ENCODE results near the gene SEC23A.
A peak's percentile ranks its signal among the peaks of the same experiment; 100 is the strongest.

The SEC23A gene

DNA sequence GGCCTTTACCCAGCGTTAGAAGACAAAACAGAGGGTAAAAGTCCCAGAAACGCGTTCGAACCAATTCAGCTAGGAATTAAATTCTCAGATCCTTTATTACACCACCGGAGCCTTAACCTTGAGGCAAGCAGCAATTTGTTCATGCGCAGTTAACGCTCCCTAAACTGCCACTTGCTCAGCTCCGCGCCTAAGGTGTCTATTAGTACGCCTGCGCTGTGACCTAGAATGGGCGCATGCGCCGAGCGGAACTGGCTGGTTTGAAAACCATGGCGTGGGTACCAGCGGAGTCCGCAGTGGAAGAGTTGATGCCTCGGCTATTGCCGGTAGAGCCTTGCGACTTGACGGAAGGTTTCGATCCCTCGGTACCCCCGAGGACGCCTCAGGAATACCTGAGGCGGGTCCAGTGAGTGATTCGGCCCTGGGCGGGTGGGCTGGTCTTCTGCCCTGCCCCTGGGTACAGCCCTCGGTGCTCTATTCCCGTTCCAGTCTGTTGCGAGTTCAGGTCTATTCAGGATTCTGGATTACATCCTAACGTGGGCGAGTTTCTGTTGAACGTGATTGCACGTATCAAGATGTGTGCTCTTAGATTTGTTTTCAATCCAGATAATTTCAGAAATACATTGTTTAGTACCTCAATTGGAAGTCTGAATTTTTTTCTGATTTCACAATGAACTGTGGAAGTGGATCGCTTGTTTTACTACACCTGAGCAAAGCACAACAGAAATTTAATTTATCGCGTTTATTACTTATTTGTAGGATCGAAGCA is 11.2 kb upstream of the SEC23A start, which contains the start of gene GEMIN2:
Gene GEMIN2, plus strand, starts transcription at position 251 of the 766 bp plus-strand sequence. Its CDS starts 16 bp downstream, at position 267.
- H4K20me1 ChIP-seq (ENCODE audit: insufficient read depth, low read length, poor library complexity, severe bottlenecking): no peaks in the 10 kb centered on the region
- peaks cover 19% of the 10 kb centered on the region for H3K4me1 ChIP-seq (ENCODE audit: insufficient read depth, low read length, poor library complexity, severe bottlenecking)
- TF ChIP-seq, protein P1, sequence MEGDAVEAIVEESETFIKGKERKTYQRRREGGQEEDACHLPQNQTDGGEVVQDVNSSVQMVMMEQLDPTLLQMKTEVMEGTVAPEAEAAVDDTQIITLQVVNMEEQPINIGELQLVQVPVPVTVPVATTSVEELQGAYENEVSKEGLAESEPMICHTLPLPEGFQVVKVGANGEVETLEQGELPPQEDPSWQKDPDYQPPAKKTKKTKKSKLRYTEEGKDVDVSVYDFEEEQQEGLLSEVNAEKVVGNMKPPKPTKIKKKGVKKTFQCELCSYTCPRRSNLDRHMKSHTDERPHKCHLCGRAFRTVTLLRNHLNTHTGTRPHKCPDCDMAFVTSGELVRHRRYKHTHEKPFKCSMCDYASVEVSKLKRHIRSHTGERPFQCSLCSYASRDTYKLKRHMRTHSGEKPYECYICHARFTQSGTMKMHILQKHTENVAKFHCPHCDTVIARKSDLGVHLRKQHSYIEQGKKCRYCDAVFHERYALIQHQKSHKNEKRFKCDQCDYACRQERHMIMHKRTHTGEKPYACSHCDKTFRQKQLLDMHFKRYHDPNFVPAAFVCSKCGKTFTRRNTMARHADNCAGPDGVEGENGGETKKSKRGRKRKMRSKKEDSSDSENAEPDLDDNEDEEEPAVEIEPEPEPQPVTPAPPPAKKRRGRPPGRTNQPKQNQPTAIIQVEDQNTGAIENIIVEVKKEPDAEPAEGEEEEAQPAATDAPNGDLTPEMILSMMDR (conservative IDR thresholded peaks at IDR 0.05; ENCODE audit: low read length): no peak
- no peak for TF ChIP-seq EZH2phosphoT487 (IDR thresholded peaks at IDR 0.05; ENCODE audit: borderline replicate concordance)
- H3K79me2 ChIP-seq (ENCODE audit: insufficient read depth, low read length): peaks cover 25% of the 10 kb centered on the region
- H3K9me3 ChIP-seq (ENCODE audit: insufficient read depth, low read depth, low read length): no peaks in the 10 kb centered on the region
- H3K4me2 ChIP-seq (ENCODE audit: low read depth, low read length, poor library complexity, severe bottlenecking): peak within 1 kb of the TSS; percentile 91
- peaks cover 7% of the 10 kb centered on the region for H3K27me3 ChIP-seq (ENCODE audit: insufficient read depth, low read length, poor library complexity, severe bottlenecking)
- H2AFZ ChIP-seq (ENCODE audit: low read length): peak within 1 kb of the TSS; percentile 85
- H3F3A ChIP-seq (ENCODE audit: low read depth): no peaks in the 10 kb centered on the region
- H3K36me3 ChIP-seq (ENCODE audit: insufficient read depth, low read length): no peaks in the 10 kb centered on the region; the same call in 1 of the 2 replicates
- H3K9me2 ChIP-seq (replicated peaks; ENCODE audit: low read depth, low read length): no peaks in the 10 kb centered on the region
- H3K9ac ChIP-seq (ENCODE audit: low read depth, low read length, poor library complexity, severe bottlenecking): peak within 1 kb of the TSS; percentile 79
- H3K4me3 ChIP-seq (ENCODE audit: low read length, poor library complexity, severe bottlenecking): peak within 1 kb of the TSS; percentile 84

DNA sequence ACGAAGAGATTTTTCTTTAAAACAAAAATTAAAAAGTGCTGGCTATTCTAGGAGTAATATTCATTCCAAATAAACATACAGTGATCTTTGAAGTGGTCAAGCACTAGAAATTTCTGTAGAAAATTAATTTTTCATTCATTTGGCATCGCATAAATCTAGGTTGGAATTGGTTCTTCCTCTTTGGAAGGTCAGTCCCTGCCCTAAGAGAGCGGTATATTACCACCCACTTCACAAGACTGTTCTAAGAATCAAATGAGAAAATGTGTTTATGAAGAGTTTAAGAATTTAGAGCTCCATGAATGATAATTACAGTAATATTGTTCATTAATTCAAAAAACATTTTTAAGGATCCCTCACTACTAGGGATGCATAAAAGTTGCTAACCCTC is 10.6 kb upstream of the SEC23A start:
- TF ChIP-seq, protein P1 (conservative IDR thresholded peaks at IDR 0.05; ENCODE audit: low read length): no peak
- TF ChIP-seq EZH2phosphoT487 (IDR thresholded peaks at IDR 0.05; ENCODE audit: borderline replicate concordance): no peak
- Histone ChIP-seq H3F3A (ENCODE audit: low read depth) (no peaks in the 10 kb centered on the region), H3K4me1 (ENCODE audit: insufficient read depth, low read length, poor library complexity, severe bottlenecking) (peaks cover 19% of the 10 kb centered on the region), H4K20me1 (ENCODE audit: insufficient read depth, low read length, poor library complexity, severe bottlenecking) (no peaks in the 10 kb centered on the region), H3K79me2 (ENCODE audit: insufficient read depth, low read length) (peaks cover 25% of the 10 kb centered on the region), H3K4me3 (ENCODE audit: low read length, poor library complexity, severe bottlenecking) (peak overlapping the region; percentile 84), H3K27me3 (ENCODE audit: insufficient read depth, low read length, poor library complexity, severe bottlenecking) (peaks cover 7% of the 10 kb centered on the region), H3K9me2 (replicated peaks; ENCODE audit: low read depth, low read length) (no peaks in the 10 kb centered on the region), H3K4me2 (ENCODE audit: low read depth, low read length, poor library complexity, severe bottlenecking) (peak overlapping the region; percentile 91), H3K9ac (ENCODE audit: low read depth, low read length, poor library complexity, severe bottlenecking) (peak overlapping the region; percentile 79), H3K9me3 (ENCODE audit: insufficient read depth, low read depth, low read length) (no peaks in the 10 kb centered on the region), H3K36me3 (ENCODE audit: insufficient read depth, low read length) (no peaks in the 10 kb centered on the region), H2AFZ (ENCODE audit: low read length) (peak overlapping the region; percentile 85)

DNA sequence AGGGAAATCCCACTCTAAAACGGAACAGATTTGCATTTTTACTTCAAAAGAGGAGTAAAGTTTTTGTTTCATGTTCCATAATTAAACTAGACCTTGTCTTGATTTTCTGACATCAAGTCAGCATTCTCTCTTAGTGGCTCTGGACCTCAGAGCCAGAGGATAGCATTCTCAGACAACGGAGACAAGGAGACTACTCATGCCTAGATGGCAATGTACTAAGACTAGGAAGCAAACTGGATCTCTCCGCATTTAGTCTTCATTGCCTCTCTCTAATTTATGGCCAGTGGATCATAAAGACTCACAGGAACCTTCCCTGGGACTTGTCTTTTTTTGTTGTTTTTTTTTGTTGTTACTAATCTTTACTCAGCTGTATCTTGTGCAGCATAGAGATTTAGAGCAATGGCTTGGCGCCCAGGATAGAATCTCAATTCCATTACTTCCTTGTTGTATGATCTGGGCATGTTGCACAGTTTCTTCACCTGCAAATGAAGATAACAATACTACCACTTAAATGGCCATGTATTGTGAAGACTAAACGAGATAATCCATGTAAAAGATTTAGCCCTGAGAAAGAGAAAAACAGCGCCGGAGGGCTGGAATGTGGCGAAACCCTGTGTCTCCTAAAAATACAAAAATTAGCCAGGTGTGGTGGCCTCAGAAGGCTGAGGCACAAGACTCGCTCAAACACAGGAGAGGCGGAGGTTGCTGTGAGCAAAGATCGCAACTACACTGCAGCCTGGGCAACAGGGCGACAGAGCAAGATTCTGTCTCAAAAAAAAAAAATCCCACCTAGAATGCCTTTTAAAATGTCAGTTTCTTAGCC is 7.1 kb upstream of the SEC23A start:
- H3K4me2 ChIP-seq (ENCODE audit: low read depth, low read length, poor library complexity, severe bottlenecking): no peak overlapping the region
- no peak overlapping the region for H3K4me3 ChIP-seq (ENCODE audit: low read length, poor library complexity, severe bottlenecking)
- no peak overlapping the region for H2AFZ ChIP-seq (ENCODE audit: low read length)

More for the DNA sequence above, 7.1 kb upstream of the SEC23A start:
- peaks cover 7% of the 10 kb centered on the region for H3K27me3 ChIP-seq (ENCODE audit: insufficient read depth, low read length, poor library complexity, severe bottlenecking)
- H3K79me2 ChIP-seq (ENCODE audit: insufficient read depth, low read length): peaks cover 10% of the 10 kb centered on the region
- H3F3A ChIP-seq (ENCODE audit: low read depth): no peaks in the 10 kb centered on the region
- H3K36me3 ChIP-seq (ENCODE audit: insufficient read depth, low read length): no peaks in the 10 kb centered on the region
- peaks cover 9% of the 10 kb centered on the region for H3K4me1 ChIP-seq (ENCODE audit: insufficient read depth, low read length, poor library complexity, severe bottlenecking)
- no peak overlapping the region for H3K9ac ChIP-seq (ENCODE audit: low read depth, low read length, poor library complexity, severe bottlenecking)
- no peaks in the 10 kb centered on the region for H3K9me2 ChIP-seq (replicated peaks; ENCODE audit: low read depth, low read length)
- H4K20me1 ChIP-seq (ENCODE audit: insufficient read depth, low read length, poor library complexity, severe bottlenecking): no peaks in the 10 kb centered on the region
- H3K9me3 ChIP-seq (ENCODE audit: insufficient read depth, low read depth, low read length): no peaks in the 10 kb centered on the region
- no peak for TF ChIP-seq EZH2phosphoT487 (IDR thresholded peaks at IDR 0.05; ENCODE audit: borderline replicate concordance)
- TF ChIP-seq, protein P1 (conservative IDR thresholded peaks at IDR 0.05; ENCODE audit: low read length): no peak
